DND-41 (cell line): ENCODE results near the gene WNT9A.

Experiments used
- ATAC-seq: fragments of 200-7000 bp; cut with Tn5 transposase; 3 replicates; pipeline ENCODE4 v1.9.1; 2021; ENCODE audit warnings: low read depth; ENCODE audit not compliant: insufficient read depth
- DNase-seq: peaks from one replicate; pipeline ENCODE4 v3.0.0-alpha.2; 2020
- H2AFZ ChIP-seq: 2 replicates; pipeline ENCODE4 v1.6.0; 2012; ENCODE audit warnings: low read depth, low read length
- H3K27ac ChIP-seq: 2 replicates; pipeline ENCODE4 v1.5.1; 2012; ENCODE audit warnings: low read length, inconsistent platforms
- H3K27me3 ChIP-seq: fragments of 200-600 bp; sonication (generic); 2 replicates; pipeline ENCODE4 v1.6.0; 2012; ENCODE audit warnings: low read length, mild to moderate bottlenecking, inconsistent platforms; ENCODE audit not compliant: insufficient read depth, poor library complexity
- H3K36me3 ChIP-seq: 2 replicates; pipeline ENCODE4 v1.5.1; 2012; ENCODE audit warnings: low read length, inconsistent platforms; ENCODE audit not compliant: insufficient read depth
- H3K4me1 ChIP-seq: 2 replicates; pipeline ENCODE4 v1.5.1; 2012; ENCODE audit warnings: mild to moderate bottlenecking, low read length; ENCODE audit not compliant: insufficient read depth
- H3K4me2 ChIP-seq: 2 replicates; pipeline ENCODE4 v1.6.0; 2012; ENCODE audit warnings: mild to moderate bottlenecking, moderate library complexity, low read length, inconsistent platforms; ENCODE audit not compliant: insufficient read depth
- H3K4me3 ChIP-seq, 2 experiments: fragments of 200-600 bp in 1 of 2; shearing (Covaris generic) in 1 of 2; 2 replicates each; pipeline ENCODE4 v1.5.1; 2012 to 2016; ENCODE audit warnings: inconsistent platforms in 2 of 2, low read length in 2 of 2, mild to moderate bottlenecking in 2 of 2, low read depth in 1 of 2, moderate library complexity in 1 of 2
- H3K79me2 ChIP-seq: 2 replicates; pipeline ENCODE4 v1.6.0; 2012; ENCODE audit warnings: low read length, inconsistent platforms; ENCODE audit not compliant: insufficient read depth
- H3K9ac ChIP-seq: 2 replicates; pipeline ENCODE4 v1.6.0; 2012; ENCODE audit warnings: low read depth, mild to moderate bottlenecking, inconsistent platforms, low read length, moderate library complexity
- H3K9me3 ChIP-seq: 2 replicates; pipeline ENCODE4 v1.5.1; 2012; ENCODE audit warnings: low read length, moderate library complexity, mild to moderate bottlenecking, inconsistent platforms; ENCODE audit not compliant: insufficient read depth, severe bottlenecking
- H4K20me1 ChIP-seq: 2 replicates; pipeline ENCODE4 v1.6.0; 2012; ENCODE audit warnings: low read length; ENCODE audit not compliant: insufficient read depth
- EZH2 ChIP-seq: IDR thresholded peaks from 3 replicates; pipeline ENCODE4 v1.6.1; 2012; ENCODE audit warnings: borderline replicate concordance, low read depth, mild to moderate bottlenecking, moderate library complexity, low read length, inconsistent platforms; ENCODE audit not compliant: severe bottlenecking
- TF ChIP-seq, protein P1 (sequence below): IDR thresholded peaks from 2 replicates; pipeline ENCODE4 v1.5.1; 2012; ENCODE audit warnings: borderline replicate concordance, low read length, moderate library complexity, mild to moderate bottlenecking; ENCODE audit not compliant: poor library complexity, severe bottlenecking; ENCODE audit errors: extremely low read depth

WNT9A gene

DNA sequence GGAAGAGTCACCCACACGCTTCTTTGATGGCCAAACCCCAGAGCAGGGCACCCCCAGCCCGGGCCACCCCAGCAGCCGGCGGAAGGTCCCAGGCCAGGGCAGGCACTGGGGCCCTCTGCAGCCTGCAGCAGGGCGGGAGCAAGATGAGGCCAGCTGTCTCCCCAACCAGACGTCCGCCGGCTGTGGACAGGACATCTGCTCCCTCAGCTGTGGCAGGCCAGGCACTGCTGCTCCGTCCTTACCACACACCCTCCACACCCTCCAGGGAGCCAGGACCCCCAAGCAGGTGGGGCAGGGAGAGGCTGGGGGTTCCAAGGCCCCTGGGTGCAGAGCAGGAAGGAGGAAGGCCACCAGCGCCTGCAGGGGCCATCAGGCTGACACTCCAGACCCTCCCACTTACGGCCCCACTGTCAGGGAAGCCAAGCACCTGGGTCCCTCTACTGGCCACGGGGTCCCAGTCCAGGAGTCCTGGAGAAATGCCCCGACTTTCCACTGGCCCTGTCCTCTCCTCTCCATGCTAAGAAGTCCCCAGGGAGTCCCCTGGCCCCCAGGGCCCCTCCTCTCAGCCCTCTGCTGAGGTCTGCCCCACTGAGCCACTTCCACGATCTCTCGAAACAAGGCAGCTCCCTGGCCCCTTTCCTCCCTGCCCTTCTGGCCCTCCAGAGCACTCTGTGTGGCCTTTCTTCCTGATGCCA, 5.6 kb downstream of the WNT9A start:
- H2AFZ ChIP-seq = no peak overlapping the region
- H3K79me2 ChIP-seq = no peaks in the 10 kb centered on the region
- peaks cover 5% of the 10 kb centered on the region for H3K27me3 ChIP-seq
- no peak overlapping the region for H3K4me3 ChIP-seq
- H3K9ac ChIP-seq = no peak overlapping the region
- peaks cover 3% of the 10 kb centered on the region; the same call in 1 of the 2 replicates for H4K20me1 ChIP-seq
- TF ChIP-seq, protein P1, sequence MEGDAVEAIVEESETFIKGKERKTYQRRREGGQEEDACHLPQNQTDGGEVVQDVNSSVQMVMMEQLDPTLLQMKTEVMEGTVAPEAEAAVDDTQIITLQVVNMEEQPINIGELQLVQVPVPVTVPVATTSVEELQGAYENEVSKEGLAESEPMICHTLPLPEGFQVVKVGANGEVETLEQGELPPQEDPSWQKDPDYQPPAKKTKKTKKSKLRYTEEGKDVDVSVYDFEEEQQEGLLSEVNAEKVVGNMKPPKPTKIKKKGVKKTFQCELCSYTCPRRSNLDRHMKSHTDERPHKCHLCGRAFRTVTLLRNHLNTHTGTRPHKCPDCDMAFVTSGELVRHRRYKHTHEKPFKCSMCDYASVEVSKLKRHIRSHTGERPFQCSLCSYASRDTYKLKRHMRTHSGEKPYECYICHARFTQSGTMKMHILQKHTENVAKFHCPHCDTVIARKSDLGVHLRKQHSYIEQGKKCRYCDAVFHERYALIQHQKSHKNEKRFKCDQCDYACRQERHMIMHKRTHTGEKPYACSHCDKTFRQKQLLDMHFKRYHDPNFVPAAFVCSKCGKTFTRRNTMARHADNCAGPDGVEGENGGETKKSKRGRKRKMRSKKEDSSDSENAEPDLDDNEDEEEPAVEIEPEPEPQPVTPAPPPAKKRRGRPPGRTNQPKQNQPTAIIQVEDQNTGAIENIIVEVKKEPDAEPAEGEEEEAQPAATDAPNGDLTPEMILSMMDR = no peak
- no peak for TF ChIP-seq EZH2
- no peak overlapping the region for H3K4me2 ChIP-seq
- ATAC-seq (no peak), DNase-seq (no peak)
- no peaks in the 10 kb centered on the region for H3K9me3 ChIP-seq
- no peak overlapping the region for H3K27ac ChIP-seq
- no peaks in the 10 kb centered on the region for H3K36me3 ChIP-seq
- no peaks in the 10 kb centered on the region for H3K4me1 ChIP-seq

DNA sequence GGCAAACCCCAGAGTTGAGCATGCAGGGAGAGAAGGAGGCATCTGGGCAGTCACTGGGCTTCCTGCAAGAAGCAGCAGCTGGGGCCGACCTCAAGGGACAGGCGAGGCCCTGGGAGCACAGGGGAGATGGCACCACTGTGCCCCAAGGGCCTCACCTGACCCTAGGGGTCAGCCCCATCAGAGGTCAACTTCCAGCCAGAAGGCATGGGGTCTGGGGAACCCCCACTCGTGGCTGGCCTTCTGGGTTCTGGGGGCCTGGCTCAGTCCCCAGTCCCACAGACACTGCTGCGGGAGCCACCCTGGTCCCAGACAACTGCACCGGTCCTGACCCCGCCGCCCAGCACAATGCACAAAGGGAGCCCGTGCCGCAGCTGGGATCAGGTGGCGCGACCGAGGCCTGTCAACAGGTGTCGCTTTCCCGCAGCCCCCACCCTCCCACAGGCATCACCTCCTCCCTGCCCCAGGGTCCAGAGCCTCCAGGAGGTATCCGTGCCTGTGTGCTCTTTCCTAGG, 6.2 kb downstream of the WNT9A start:
- Histone ChIP-seq H3K9me3 (no peaks in the 10 kb centered on the region), H3K36me3 (no peaks in the 10 kb centered on the region), H4K20me1 (peaks cover 3% of the 10 kb centered on the region; the same call in 1 of the 2 replicates), H3K79me2 (no peaks in the 10 kb centered on the region), H3K27me3 (no peaks in the 10 kb centered on the region), H3K27ac (no peak overlapping the region), H3K9ac (no peak overlapping the region), H2AFZ (no peak overlapping the region), H3K4me3 (no peak overlapping the region), H3K4me2 (no peak overlapping the region), H3K4me1 (no peaks in the 10 kb centered on the region)
- DNase-seq (no peak), ATAC-seq (no peak)
- no peak for TF ChIP-seq EZH2
- TF ChIP-seq, protein P1 = no peak

DNA sequence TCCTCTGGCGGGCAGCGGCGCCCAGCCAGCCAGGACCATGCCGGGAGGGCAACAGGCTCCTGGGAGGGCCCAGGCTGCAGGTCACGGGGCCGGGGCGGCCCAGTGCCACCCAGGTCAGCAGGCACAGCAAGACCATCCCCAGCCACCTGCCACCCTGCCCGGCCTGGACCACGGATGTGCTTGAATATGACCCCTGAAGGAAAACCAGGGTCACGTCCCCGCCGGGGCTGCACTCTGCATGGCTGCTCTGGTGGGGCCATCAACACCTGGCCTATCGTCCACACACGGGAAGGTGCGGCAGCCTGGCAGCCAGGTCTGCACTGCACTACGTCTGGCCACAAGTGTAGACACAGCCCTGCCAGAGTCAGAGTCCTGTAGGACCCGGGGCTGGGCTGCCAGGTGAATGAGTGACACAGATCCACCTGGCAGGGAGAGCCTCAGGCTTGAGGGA, 6.9 kb downstream of the WNT9A start:
- Histone ChIP-seq H2AFZ (no peak overlapping the region), H3K36me3 (no peaks in the 10 kb centered on the region), H3K4me3 (no peak overlapping the region), H4K20me1 (no peaks in the 10 kb centered on the region; the same call in 1 of the 2 replicates), H3K9ac (no peak overlapping the region), H3K27me3 (no peaks in the 10 kb centered on the region), H3K9me3 (no peaks in the 10 kb centered on the region), H3K4me2 (no peak overlapping the region), H3K4me1 (no peaks in the 10 kb centered on the region), H3K79me2 (no peaks in the 10 kb centered on the region), H3K27ac (no peak overlapping the region)
- TF ChIP-seq EZH2 = no peak
- TF ChIP-seq, protein P1 = no peak
- no peak for DNase-seq
- no peak for ATAC-seq
